ENCODE measurements around the gene HBA1. TPM values are rescaled to one million over a fixed set of nuclear protein-coding genes. Genes with fewer than 3 reads are reported as not detected.

The HBA1 gene
- total and polyA plus RNA-seq, 9 of the 15 experiments (the other 6 are each of a cell fraction or from before 2014, with no cell fraction given): 128 to 2,388 (median 380) TPM

GRCh38 chr16:129075-129474 is 47.4 kb upstream of the HBA1 start:
- ChIA-PET CTCF (ENCODE audit: low intra/inter-chr PET ratio) (no interaction called here), POLR2A (no interaction called here)
- ATAC-seq (no peak), DNase-seq (ENCODE audit: extremely low read depth in 1 of 4, low spot score in 3 of 4) (no peak), FAIRE-seq (no peak)
- peaks cover 60% of the 10 kb centered on the region for H3K79me2 ChIP-seq (ENCODE audit: control insufficient read depth, insufficient read depth, low read length)
- intact Hi-C loops (cut with micrococcal nuclease): no loop called here
- in situ Hi-C loops (cut with MboI): no loop called here
- H3K27me3 ChIP-seq (ENCODE audit: control insufficient read depth in 2 of 2, insufficient read depth in 2 of 2, low read length in 2 of 2): no peaks in the 10 kb centered on the region
- peaks cover 43% of the 10 kb centered on the region for H3K36me3 ChIP-seq (ENCODE audit: control insufficient read depth, insufficient read depth, low read length)
- no peak overlapping the region for H3K4me2 ChIP-seq (ENCODE audit: insufficient read depth, low read length)
- no peaks in the 10 kb centered on the region for H3K9me3 ChIP-seq (replicated peaks; ENCODE audit: control insufficient read depth, insufficient read depth, low read depth, low read length)
- 86% methylated on average over 2 of the region's 2 CpGs for whole genome bisulfite sequencing (ENCODE audit: insufficient coverage, low coverage, missing lambda C conversion rate)
- no peak overlapping the region for H3K27ac ChIP-seq (ENCODE audit: extremely low read depth, low read depth, low read length)
- H2AFZ ChIP-seq (ENCODE audit: low read depth, low read length): no peak overlapping the region
- peaks cover 33 to 35% of the 10 kb centered on the region in 2 experiments; a peak in 4 of 5 replicates for H3K4me1 ChIP-seq (replicated peaks in 1 of 2; ENCODE audit: control insufficient read depth in 2 of 2, insufficient read depth in 2 of 2, low read length in 2 of 2)
- no TSS peak for BruUV-seq (replicated peaks)
- no peaks in the 10 kb centered on the region for H4K20me1 ChIP-seq (replicated peaks; ENCODE audit: control insufficient read depth, insufficient read depth, low read length)
- peak overlapping the region in 1 of 2 experiments; percentile 31; a peak in 1 of 4 replicates for H3K9ac ChIP-seq (ENCODE audit: insufficient read depth in 1 of 2, low read depth in 2 of 2, low read length in 2 of 2)
- H3K9me1 ChIP-seq (ENCODE audit: control insufficient read depth, insufficient read depth, low read length): no peaks in the 10 kb centered on the region
- no peak for TF ChIP-seq SPI1 (IDR thresholded peaks at IDR 0.05; ENCODE audit: borderline replicate concordance, low read depth, low read length)
- TF ChIP-seq RCOR1 (IDR thresholded peaks at IDR 0.05; ENCODE audit: borderline replicate concordance in 1 of 2, low read depth in 2 of 2, low read length in 2 of 2): 0 out of 4 replicates have a peak, but pooled peaks of 1 of the 2 experiments have one; percentile 4
- no peak overlapping the region for H3K4me3 ChIP-seq

- Histone ChIP-seq H3K4me3 (no peak overlapping the region), H3K4me2 (ENCODE audit: insufficient read depth, low read length) (no peak overlapping the region), H3K4me1 (replicated peaks in 1 of 2; ENCODE audit: control insufficient read depth in 2 of 2, insufficient read depth in 2 of 2, low read length in 2 of 2) (peaks cover 32 to 35% of the 10 kb centered on the region in 2 experiments; a peak in 4 of 5 replicates), H3K9me3 (replicated peaks; ENCODE audit: control insufficient read depth, insufficient read depth, low read depth, low read length) (no peaks in the 10 kb centered on the region), H3K9me1 (ENCODE audit: control insufficient read depth, insufficient read depth, low read length) (no peaks in the 10 kb centered on the region), H2AFZ (ENCODE audit: low read depth, low read length) (no peak overlapping the region), H4K20me1 (replicated peaks; ENCODE audit: control insufficient read depth, insufficient read depth, low read length) (no peaks in the 10 kb centered on the region), H3K27ac (ENCODE audit: extremely low read depth, low read depth, low read length) (no peak overlapping the region), H3K27me3 (ENCODE audit: control insufficient read depth in 2 of 2, insufficient read depth in 2 of 2, low read length in 2 of 2) (no peaks in the 10 kb centered on the region), H3K79me2 (ENCODE audit: control insufficient read depth, insufficient read depth, low read length) (peaks cover 68% of the 10 kb centered on the region), H3K9ac (ENCODE audit: insufficient read depth in 1 of 2, low read depth in 2 of 2, low read length in 2 of 2) (peak overlapping the region in 1 of 2 experiments; percentile 81; a peak in 2 of 4 replicates), H3K36me3 (ENCODE audit: control insufficient read depth, insufficient read depth, low read length) (peaks cover 38% of the 10 kb centered on the region)
- TF ChIP-seq POLR2G (IDR thresholded peaks at IDR 0.05; ENCODE audit: low read depth, low read length): no peak
- peak; percentile 59; the same call in 1 of the 2 replicates for TF ChIP-seq ZBTB33 (CRISPR knock-in tag; IDR thresholded peaks at IDR 0.05)
- TF ChIP-seq TAF9B (IDR thresholded peaks at IDR 0.05; ENCODE audit: partially characterized antibody): no peak
- TF ChIP-seq ZNF146 (CRISPR knock-in tag; IDR thresholded peaks at IDR 0.05; ENCODE audit: unreplicated experiment): peak; percentile 59
- ChIA-PET POLR2A (interaction anchor here (1.0 kb wide), 1 partner anchor 8 kb away, joined by 4 read pairs; no protein-coding TSS in a partner anchor), CTCF (ENCODE audit: low intra/inter-chr PET ratio) (no interaction called here)
- ATAC-seq (no peak), DNase-seq (ENCODE audit: extremely low read depth in 1 of 4, low spot score in 3 of 4) (no peak), FAIRE-seq (no peak)
- no TSS peak for BruUV-seq (replicated peaks)
- intact Hi-C loops (cut with micrococcal nuclease): no loop called here
- 82% methylated on average over 15 of the region's 15 CpGs for WGBS (ENCODE audit: insufficient coverage, low coverage, missing lambda C conversion rate)
- in situ Hi-C loops (cut with MboI): no loop called here
These were observed 45.8 kb upstream of the HBA1 start for GRCh38 chr16:130533-131173.
